Karpas-422 (cell line): ENCODE data around the gene SYS1. TPM values are rescaled to one million over a fixed set of nuclear protein-coding genes. Genes with fewer than 3 reads are reported as not detected.

Experiments
- DNase-seq: peaks from one replicate; pipeline ENCODE4 v3.0.0-alpha.2; 2015
- H2AFZ ChIP-seq: fragments of 200-600 bp; sonication (generic); 2 replicates; pipeline ENCODE4 v1.6.1; 2014; ENCODE audit warnings: antibody characterized with exemption, low read length, mixed read lengths
- H3K27ac ChIP-seq: fragments of 200-600 bp; sonication (generic); 2 replicates; pipeline ENCODE4 v1.5.1; 2014; ENCODE audit warnings: mild to moderate bottlenecking, low read length, moderate library complexity
- H3K27me3 ChIP-seq: fragments of 200-600 bp; sonication (generic); 2 replicates; pipeline ENCODE4 v1.6.1; 2014; ENCODE audit warnings: low read length, mixed read lengths
- H3K36me3 ChIP-seq: fragments of 200-600 bp; sonication (generic); 2 replicates; pipeline ENCODE4 v1.6.1; 2014; ENCODE audit warnings: low read length, mixed read lengths; ENCODE audit not compliant: insufficient read depth
- H3K4me1 ChIP-seq: fragments of 200-600 bp; sonication (generic); 2 replicates; pipeline ENCODE4 v1.6.1; 2014; ENCODE audit warnings: mild to moderate bottlenecking, low read length, mixed read lengths
- H3K4me2 ChIP-seq: fragments of 200-600 bp; sonication (generic); 2 replicates; pipeline ENCODE4 v1.6.1; 2014; ENCODE audit warnings: low read length, low read depth, mild to moderate bottlenecking; ENCODE audit not compliant: poor library complexity, severe bottlenecking
- H3K4me3 ChIP-seq: fragments of 200-600 bp; sonication (generic); 2 replicates; pipeline ENCODE4 v1.5.1; 2014; ENCODE audit warnings: mild to moderate bottlenecking, antibody characterized with exemption, low read length, mixed read lengths
- H3K79me2 ChIP-seq: fragments of 200-600 bp; sonication (generic); 2 replicates; pipeline ENCODE4 v1.6.1; 2014; ENCODE audit warnings: mild to moderate bottlenecking, low read length, mixed read lengths
- H3K9ac ChIP-seq: fragments of 200-600 bp; sonication (generic); 2 replicates; pipeline ENCODE4 v1.6.0; 2014; ENCODE audit warnings: low read length
- H3K9me2 ChIP-seq: fragments of 200-600 bp; sonication (generic), shearing (Covaris generic); replicated peaks from 2 replicates; pipeline ENCODE4 v1.6.0; 2014; ENCODE audit warnings: mild to moderate bottlenecking, low read length, moderate library complexity; ENCODE audit not compliant: insufficient read depth
- H3K9me3 ChIP-seq: fragments of 300-700, 200-600 bp; sonication (generic); 2 replicates; pipeline ENCODE4 v1.6.1; 2014; ENCODE audit warnings: low read length, mixed read lengths
- H4K20me1 ChIP-seq: fragments of 200-600 bp; sonication (generic); 2 replicates; pipeline ENCODE4 v1.6.1; 2014; ENCODE audit warnings: mild to moderate bottlenecking, antibody characterized with exemption, low read length, low read depth; ENCODE audit not compliant: insufficient read depth
- total RNA-seq: library from RNA; depleted of rRNA; stranded (reverse); fragments of >200 nt; shearing (Covaris generic); gene quantifications from 2 replicates; pipeline ENCODE4 v1.2.3, GENCODE V29; 2014; ENCODE audit warnings: low replicate concordance

Gene SYS1
- total RNA-seq, 1 experiment from 2014 or later: 18.6 TPM

GRCh38 chr20:45392733-45393132, 29.8 kb downstream of the SYS1 start:
- Histone ChIP-seq H2AFZ (no peak overlapping the region), H3K4me1 (no peaks in the 10 kb centered on the region), H3K9ac (no peak overlapping the region), H3K36me3 (no peaks in the 10 kb centered on the region), H3K27ac (no peak overlapping the region), H4K20me1 (no peaks in the 10 kb centered on the region), H3K4me3 (no peak overlapping the region), H3K9me2 (no peaks in the 10 kb centered on the region), H3K4me2 (no peak overlapping the region), H3K79me2 (no peaks in the 10 kb centered on the region), H3K27me3 (no peaks in the 10 kb centered on the region), H3K9me3 (no peaks in the 10 kb centered on the region)
- DNase-seq: no peak

GRCh38 chr20:45394221-45395113, 31.5 kb downstream of the SYS1 start:
- no peak for DNase-seq

GRCh38 chr20:45395114-45395415, 32.1 kb downstream of the SYS1 start:
- Histone ChIP-seq H3K4me2 (no peak overlapping the region), H3K9me3 (no peaks in the 10 kb centered on the region), H3K27me3 (no peaks in the 10 kb centered on the region), H2AFZ (no peak overlapping the region), H3K4me3 (no peak overlapping the region), H3K79me2 (no peaks in the 10 kb centered on the region), H3K36me3 (no peaks in the 10 kb centered on the region), H3K9me2 (no peaks in the 10 kb centered on the region), H4K20me1 (no peaks in the 10 kb centered on the region), H3K4me1 (no peaks in the 10 kb centered on the region), H3K27ac (no peak overlapping the region), H3K9ac (no peak overlapping the region)
- DNase-seq: no peak

More at GRCh38 chr20:45394221-45395113, 31.5 kb downstream of the SYS1 start:
- Histone ChIP-seq H3K27ac (no peak overlapping the region), H3K79me2 (no peaks in the 10 kb centered on the region), H3K9me3 (no peaks in the 10 kb centered on the region), H3K4me1 (no peaks in the 10 kb centered on the region), H4K20me1 (no peaks in the 10 kb centered on the region), H3K9ac (no peak overlapping the region), H3K36me3 (no peaks in the 10 kb centered on the region), H2AFZ (no peak overlapping the region), H3K4me2 (no peak overlapping the region), H3K9me2 (no peaks in the 10 kb centered on the region), H3K27me3 (no peaks in the 10 kb centered on the region), H3K4me3 (no peak overlapping the region)

- H3K79me2 ChIP-seq: no peaks in the 10 kb centered on the region
- no peak overlapping the region for H3K9ac ChIP-seq
- H3K9me3 ChIP-seq: peaks cover 4% of the 10 kb centered on the region; the same call in 1 of the 2 replicates
- no peaks in the 10 kb centered on the region for H3K9me2 ChIP-seq
- H4K20me1 ChIP-seq: no peaks in the 10 kb centered on the region
- H3K27me3 ChIP-seq: no peaks in the 10 kb centered on the region
- H3K4me3 ChIP-seq: no peak overlapping the region
- H2AFZ ChIP-seq: no peak overlapping the region
- no peak overlapping the region for H3K4me2 ChIP-seq
- no peak for DNase-seq
- H3K36me3 ChIP-seq: no peaks in the 10 kb centered on the region; the same call in 1 of the 2 replicates
- H3K27ac ChIP-seq: no peak overlapping the region
- H3K4me1 ChIP-seq: no peaks in the 10 kb centered on the region
Measured at GRCh38 chr20:45399018-45399417, 36.1 kb downstream of the SYS1 start.

GRCh38 chr20:45400346-45401031, 37.5 kb downstream of the SYS1 start:
- Histone ChIP-seq H3K79me2 (no peaks in the 10 kb centered on the region), H3K27ac (no peak overlapping the region), H3K4me1 (no peaks in the 10 kb centered on the region), H3K9me2 (no peaks in the 10 kb centered on the region), H3K9me3 (peaks cover 4% of the 10 kb centered on the region; the same call in 1 of the 2 replicates), H3K36me3 (no peaks in the 10 kb centered on the region; the same call in 1 of the 2 replicates), H3K9ac (no peak overlapping the region), H3K27me3 (no peaks in the 10 kb centered on the region), H3K4me3 (no peak overlapping the region), H3K4me2 (no peak overlapping the region), H4K20me1 (no peaks in the 10 kb centered on the region), H2AFZ (no peak overlapping the region)
- DNase-seq: no peak

GRCh38 chr20:45402946-45403345, 40.0 kb downstream of the SYS1 start:
- DNase-seq: no peak

GRCh38 chr20:45404438-45404837, 41.5 kb downstream of the SYS1 start:
- no peak for DNase-seq
- H3K4me2 ChIP-seq: no peak overlapping the region
- H3K27ac ChIP-seq: no peak overlapping the region
- no peaks in the 10 kb centered on the region; the same call in 1 of the 2 replicates for H3K36me3 ChIP-seq
- H3K27me3 ChIP-seq: no peaks in the 10 kb centered on the region
- no peaks in the 10 kb centered on the region; the same call in 1 of the 2 replicates for H4K20me1 ChIP-seq
- no peaks in the 10 kb centered on the region for H3K79me2 ChIP-seq
- H3K9me2 ChIP-seq: no peaks in the 10 kb centered on the region
- H3K9me3 ChIP-seq: peaks cover 4% of the 10 kb centered on the region; the same call in 1 of the 2 replicates
- H3K4me3 ChIP-seq: no peak overlapping the region
- no peak overlapping the region for H3K9ac ChIP-seq
- H3K4me1 ChIP-seq: no peaks in the 10 kb centered on the region
- H2AFZ ChIP-seq: no peak overlapping the region

More at GRCh38 chr20:45402946-45403345, 40.0 kb downstream of the SYS1 start:
- Histone ChIP-seq H3K4me1 (no peaks in the 10 kb centered on the region), H3K79me2 (no peaks in the 10 kb centered on the region), H3K4me3 (no peak overlapping the region), H3K36me3 (no peaks in the 10 kb centered on the region; the same call in 1 of the 2 replicates), H3K27me3 (no peaks in the 10 kb centered on the region), H3K9me2 (no peaks in the 10 kb centered on the region), H3K4me2 (no peak overlapping the region), H4K20me1 (no peaks in the 10 kb centered on the region; the same call in 1 of the 2 replicates), H3K9me3 (peaks cover 4% of the 10 kb centered on the region; the same call in 1 of the 2 replicates), H3K27ac (no peak overlapping the region), H3K9ac (no peak overlapping the region), H2AFZ (no peak overlapping the region)

GRCh38 chr20:45405571-45406259, 42.8 kb downstream of the SYS1 start:
- no peak overlapping the region for H2AFZ ChIP-seq
- H4K20me1 ChIP-seq: no peaks in the 10 kb centered on the region; the same call in 1 of the 2 replicates
- no peak overlapping the region for H3K27ac ChIP-seq
- H3K27me3 ChIP-seq: no peaks in the 10 kb centered on the region
- DNase-seq: no peak
- H3K4me3 ChIP-seq: no peak overlapping the region
- no peaks in the 10 kb centered on the region for H3K79me2 ChIP-seq
- no peak overlapping the region for H3K9ac ChIP-seq
- H3K9me2 ChIP-seq: no peaks in the 10 kb centered on the region
- H3K4me1 ChIP-seq: no peaks in the 10 kb centered on the region
- H3K36me3 ChIP-seq: no peaks in the 10 kb centered on the region
- H3K9me3 ChIP-seq: peaks cover 3% of the 10 kb centered on the region; the same call in 1 of the 2 replicates
- peak overlapping the region; percentile 17 for H3K4me2 ChIP-seq
